Measurements from ENCODE around the gene SLC9A6.
"Not testable (repeated sequence)": the region's sequence is repeated elsewhere in the genome, so short reads cannot be mapped to it uniquely, and the experiment has no call there.

The SLC9A6 gene

DNA sequence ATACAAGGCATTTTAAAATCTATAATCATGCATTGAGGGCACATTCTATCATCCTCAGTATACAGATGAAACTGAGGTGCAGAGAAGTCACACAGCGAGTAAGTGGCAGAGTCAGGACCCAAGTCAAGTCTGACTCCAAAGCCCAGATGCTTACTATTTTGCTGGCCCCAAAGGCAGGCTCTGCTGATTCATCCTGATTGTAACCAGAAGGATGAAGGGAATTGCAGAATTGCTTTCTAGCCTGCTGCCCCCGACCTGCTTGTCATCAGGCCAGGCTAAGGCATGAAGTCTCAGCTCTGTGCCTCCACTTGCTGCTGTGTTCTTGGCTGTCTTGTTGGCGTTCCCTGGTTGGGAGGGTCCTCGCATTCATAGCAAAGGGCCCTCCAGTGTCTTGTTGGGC, 62.7 kb downstream of the SLC9A6 start:
- H3K9ac ChIP-seq (ENCODE audit: low read depth, low read length), result no peak overlapping the region
- no peak overlapping the region for H3K4me2 ChIP-seq (ENCODE audit: insufficient read depth, low read length)
- no peak for DNase-seq
- no peaks in the 10 kb centered on the region for H3K9me3 ChIP-seq (ENCODE audit: insufficient read depth, low read length, severe bottlenecking)
- H3K4me1 ChIP-seq (ENCODE audit: insufficient read depth, low read length), result no peaks in the 10 kb centered on the region
- no peak overlapping the region for H2AFZ ChIP-seq (ENCODE audit: low read depth, low read length)
- no peaks in the 10 kb centered on the region for H3K79me2 ChIP-seq (ENCODE audit: insufficient read depth, low read length)
- no peak for ATAC-seq (ENCODE audit: insufficient read depth, low read depth)
- H4K20me1 ChIP-seq (ENCODE audit: insufficient read depth, low read length), result no peaks in the 10 kb centered on the region
- TF ChIP-seq, protein P1, sequence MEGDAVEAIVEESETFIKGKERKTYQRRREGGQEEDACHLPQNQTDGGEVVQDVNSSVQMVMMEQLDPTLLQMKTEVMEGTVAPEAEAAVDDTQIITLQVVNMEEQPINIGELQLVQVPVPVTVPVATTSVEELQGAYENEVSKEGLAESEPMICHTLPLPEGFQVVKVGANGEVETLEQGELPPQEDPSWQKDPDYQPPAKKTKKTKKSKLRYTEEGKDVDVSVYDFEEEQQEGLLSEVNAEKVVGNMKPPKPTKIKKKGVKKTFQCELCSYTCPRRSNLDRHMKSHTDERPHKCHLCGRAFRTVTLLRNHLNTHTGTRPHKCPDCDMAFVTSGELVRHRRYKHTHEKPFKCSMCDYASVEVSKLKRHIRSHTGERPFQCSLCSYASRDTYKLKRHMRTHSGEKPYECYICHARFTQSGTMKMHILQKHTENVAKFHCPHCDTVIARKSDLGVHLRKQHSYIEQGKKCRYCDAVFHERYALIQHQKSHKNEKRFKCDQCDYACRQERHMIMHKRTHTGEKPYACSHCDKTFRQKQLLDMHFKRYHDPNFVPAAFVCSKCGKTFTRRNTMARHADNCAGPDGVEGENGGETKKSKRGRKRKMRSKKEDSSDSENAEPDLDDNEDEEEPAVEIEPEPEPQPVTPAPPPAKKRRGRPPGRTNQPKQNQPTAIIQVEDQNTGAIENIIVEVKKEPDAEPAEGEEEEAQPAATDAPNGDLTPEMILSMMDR (IDR thresholded peaks at IDR 0.05; ENCODE audit: borderline replicate concordance, extremely low read depth, low read length, poor library complexity, severe bottlenecking), result no peak
- TF ChIP-seq EZH2 (IDR thresholded peaks at IDR 0.05; ENCODE audit: borderline replicate concordance, low read depth, low read length, severe bottlenecking), result no peak
- H3K36me3 ChIP-seq (ENCODE audit: insufficient read depth, low read length), result peaks cover 3% of the 10 kb centered on the region; the same call in 1 of the 2 replicates
- no peaks in the 10 kb centered on the region for H3K27me3 ChIP-seq (ENCODE audit: insufficient read depth, low read length, poor library complexity)
- no peak overlapping the region for H3K27ac ChIP-seq (ENCODE audit: low read length)
- H3K4me3 ChIP-seq (ENCODE audit: low read depth in 1 of 2, low read length in 2 of 2), result no peak overlapping the region

DNA sequence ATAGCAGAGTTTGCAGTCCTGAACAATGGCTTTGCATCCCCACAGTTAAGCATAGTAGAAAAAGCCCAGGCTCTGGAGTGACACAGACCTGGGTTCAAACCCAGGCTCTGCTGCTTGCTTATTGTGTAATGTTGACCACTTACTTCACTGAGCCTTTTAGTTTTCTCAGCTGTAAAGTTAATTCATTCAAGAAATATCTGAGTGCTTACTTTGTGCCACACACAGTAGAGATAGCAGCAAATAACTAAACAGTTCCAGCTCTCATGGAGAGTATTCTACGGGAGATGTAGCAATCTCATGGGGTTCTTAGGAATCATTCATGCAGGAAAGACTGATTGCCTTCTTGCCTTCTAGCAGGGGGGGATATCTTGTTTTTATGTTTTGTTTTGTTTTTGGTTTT, 63.2 kb downstream of the SLC9A6 start:
- H3K4me2 ChIP-seq (ENCODE audit: insufficient read depth, low read length), result no peak overlapping the region
- peaks cover 3% of the 10 kb centered on the region; the same call in 1 of the 2 replicates for H3K36me3 ChIP-seq (ENCODE audit: insufficient read depth, low read length)
- TF ChIP-seq EZH2 (IDR thresholded peaks at IDR 0.05; ENCODE audit: borderline replicate concordance, low read depth, low read length, severe bottlenecking), result no peak
- TF ChIP-seq, protein P1 (IDR thresholded peaks at IDR 0.05; ENCODE audit: borderline replicate concordance, extremely low read depth, low read length, poor library complexity, severe bottlenecking), result no peak
- ATAC-seq (ENCODE audit: insufficient read depth, low read depth) (no peak), DNase-seq (no peak)
- no peaks in the 10 kb centered on the region for H4K20me1 ChIP-seq (ENCODE audit: insufficient read depth, low read length)
- no peaks in the 10 kb centered on the region for H3K79me2 ChIP-seq (ENCODE audit: insufficient read depth, low read length)
- H3K9ac ChIP-seq (ENCODE audit: low read depth, low read length), result no peak overlapping the region
- no peaks in the 10 kb centered on the region for H3K4me1 ChIP-seq (ENCODE audit: insufficient read depth, low read length)
- H3K27ac ChIP-seq (ENCODE audit: low read length), result no peak overlapping the region
- no peak overlapping the region for H2AFZ ChIP-seq (ENCODE audit: low read depth, low read length)
- no peak overlapping the region for H3K4me3 ChIP-seq (ENCODE audit: low read depth in 1 of 2, low read length in 2 of 2)
- no peaks in the 10 kb centered on the region for H3K27me3 ChIP-seq (ENCODE audit: insufficient read depth, low read length, poor library complexity)
- no peaks in the 10 kb centered on the region for H3K9me3 ChIP-seq (ENCODE audit: insufficient read depth, low read length, severe bottlenecking)

DNA sequence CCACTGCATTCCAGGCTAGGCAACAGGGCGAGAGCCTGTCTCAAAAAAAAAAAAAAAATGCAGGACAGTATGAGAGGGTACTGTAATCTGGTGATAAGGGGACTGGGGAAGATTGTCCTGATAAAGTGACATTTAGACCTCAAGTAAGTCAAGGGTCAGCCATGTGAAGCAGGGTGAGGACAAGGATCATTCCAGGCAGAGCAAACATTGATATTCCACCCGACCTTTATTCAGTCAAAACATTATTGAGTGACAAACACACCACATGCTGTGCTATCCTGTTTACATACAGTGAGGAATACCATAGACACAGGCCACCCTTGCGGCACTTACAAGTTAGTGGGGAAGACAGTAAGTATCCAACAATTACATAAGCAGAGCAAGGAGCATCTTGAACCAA, 64.4 kb downstream of the SLC9A6 start:
- H3K4me2 ChIP-seq (ENCODE audit: insufficient read depth, low read length), result no peak overlapping the region
- H3K36me3 ChIP-seq (ENCODE audit: insufficient read depth, low read length), result no peaks in the 10 kb centered on the region
- no peak overlapping the region for H3K4me3 ChIP-seq (ENCODE audit: low read depth in 1 of 2, low read length in 2 of 2)
- H3K27me3 ChIP-seq (ENCODE audit: insufficient read depth, low read length, poor library complexity), result no peaks in the 10 kb centered on the region
- no peaks in the 10 kb centered on the region for H4K20me1 ChIP-seq (ENCODE audit: insufficient read depth, low read length)
- H3K9me3 ChIP-seq (ENCODE audit: insufficient read depth, low read length, severe bottlenecking), result no peaks in the 10 kb centered on the region
- no peak overlapping the region for H2AFZ ChIP-seq (ENCODE audit: low read depth, low read length)
- ATAC-seq (ENCODE audit: insufficient read depth, low read depth) (no peak), DNase-seq (no peak)
- H3K4me1 ChIP-seq (ENCODE audit: insufficient read depth, low read length), result no peaks in the 10 kb centered on the region
- H3K79me2 ChIP-seq (ENCODE audit: insufficient read depth, low read length), result no peaks in the 10 kb centered on the region
- no peak overlapping the region for H3K27ac ChIP-seq (ENCODE audit: low read length)
- H3K9ac ChIP-seq (ENCODE audit: low read depth, low read length), result no peak overlapping the region
- TF ChIP-seq, protein P1 (IDR thresholded peaks at IDR 0.05; ENCODE audit: borderline replicate concordance, extremely low read depth, low read length, poor library complexity, severe bottlenecking), result no peak
- no peak for TF ChIP-seq EZH2 (IDR thresholded peaks at IDR 0.05; ENCODE audit: borderline replicate concordance, low read depth, low read length, severe bottlenecking)

DNA sequence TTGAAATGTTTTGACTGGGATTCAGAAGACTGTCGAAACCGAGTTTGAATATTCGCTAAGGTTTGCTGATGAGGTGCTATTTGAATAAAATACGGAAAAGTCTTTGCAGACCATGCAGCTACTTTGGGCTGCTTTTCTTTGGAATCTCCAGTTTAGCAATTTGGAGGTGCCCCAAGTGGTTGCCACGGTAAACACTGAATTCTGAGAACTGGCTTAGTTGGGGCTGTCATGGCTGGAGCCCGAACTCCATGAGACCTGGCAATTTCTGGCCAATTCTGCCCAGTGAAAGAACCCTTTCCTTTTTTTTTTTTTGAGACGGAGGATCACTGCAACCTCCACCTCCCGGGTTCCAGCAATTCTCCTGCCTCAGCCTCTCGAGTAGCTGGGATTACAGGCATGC, 65.6 kb downstream of the SLC9A6 start:
- not testable (repeated sequence) for H3K9me3 ChIP-seq (ENCODE audit: insufficient read depth, low read length, severe bottlenecking); ATAC-seq (ENCODE audit: insufficient read depth, low read depth); H3K36me3 ChIP-seq (ENCODE audit: insufficient read depth, low read length); H4K20me1 ChIP-seq (ENCODE audit: insufficient read depth, low read length); H3K4me1 ChIP-seq (ENCODE audit: insufficient read depth, low read length); H2AFZ ChIP-seq (ENCODE audit: low read depth, low read length); H3K4me2 ChIP-seq (ENCODE audit: insufficient read depth, low read length); DNase-seq; H3K79me2 ChIP-seq (ENCODE audit: insufficient read depth, low read length); H3K9ac ChIP-seq (ENCODE audit: low read depth, low read length); H3K27ac ChIP-seq (ENCODE audit: low read length); H3K27me3 ChIP-seq (ENCODE audit: insufficient read depth, low read length, poor library complexity); H3K4me3 ChIP-seq (ENCODE audit: low read depth in 1 of 2, low read length in 2 of 2)
